GM18867 (cell line): ENCODE measurements around the gene TMEM209.

ENCODE experiments used
- ATAC-seq: cut with Tn5 transposase; IDR thresholded peaks from one replicate; pipeline ENCODE4 v1.9.1; 2021; ENCODE audit warnings: mild to moderate bottlenecking, moderate library complexity; ENCODE audit not compliant: unreplicated experiment

TMEM209 gene

DNA sequence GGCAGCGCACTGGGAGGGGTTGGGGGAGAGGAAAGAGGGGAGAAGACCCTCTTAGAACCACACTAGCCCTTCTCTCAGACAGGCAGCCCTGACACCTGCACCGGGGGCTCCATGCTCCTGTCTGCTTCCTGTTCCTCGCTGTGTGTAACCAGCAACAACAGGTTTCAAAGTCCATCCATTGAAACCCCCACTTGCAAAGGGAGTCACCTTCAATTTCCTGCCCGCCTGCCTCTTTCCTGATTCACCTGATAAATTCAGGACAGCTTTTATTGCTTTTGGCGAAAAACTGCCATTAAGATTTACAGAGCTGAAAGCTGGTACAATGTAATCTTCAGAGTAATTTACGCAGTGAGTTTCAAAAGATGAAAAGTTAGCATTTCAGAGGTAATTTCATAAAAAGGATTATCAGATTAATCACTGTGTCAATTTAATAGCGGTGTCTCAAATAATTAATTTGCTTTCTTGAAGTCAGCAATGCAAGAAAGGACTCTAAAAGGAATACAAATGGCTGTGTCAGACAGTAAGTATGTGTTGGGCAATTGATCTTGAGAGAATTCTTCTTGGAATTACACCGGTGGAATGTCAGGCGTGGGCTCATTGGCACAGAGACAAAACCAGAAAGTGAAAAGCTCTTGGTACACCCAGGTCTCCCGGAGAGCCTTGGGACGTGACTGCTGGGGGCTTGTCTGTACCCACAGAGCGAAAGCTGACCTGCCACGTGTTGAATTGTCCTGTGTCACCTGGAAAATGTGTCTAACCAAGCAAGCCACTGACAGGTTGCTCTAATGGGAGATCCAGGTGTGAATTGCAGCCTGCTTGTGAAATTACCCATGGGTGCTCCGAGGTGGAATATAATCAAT lies 60.7 kb downstream of the TMEM209 start:
- no peak for ATAC-seq

DNA sequence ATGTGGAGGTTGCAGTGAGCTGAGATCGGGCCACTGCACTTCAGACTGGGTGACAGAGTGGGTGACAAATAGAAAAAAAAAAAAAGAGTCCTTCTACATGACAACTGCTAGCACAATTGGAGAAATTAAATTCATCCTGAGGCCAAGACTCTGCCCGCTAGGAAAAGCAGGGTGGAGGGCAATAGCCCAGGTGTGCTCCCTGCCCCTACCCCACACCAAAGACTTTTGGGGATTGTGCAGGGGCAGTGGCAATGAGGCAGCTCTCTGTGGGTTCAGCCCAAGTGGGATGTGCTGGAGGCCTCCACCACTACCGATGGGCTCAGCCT lies 61.3 kb downstream of the TMEM209 start:
- ATAC-seq: no peak

- ATAC-seq: no peak
Measured at GRCh38 chr7:130143334-130143732, 61.9 kb downstream of the TMEM209 start.

- ATAC-seq: no peak
Measured at GRCh38 chr7:130142654-130143333, 62.4 kb downstream of the TMEM209 start.

- no peak for ATAC-seq
Measured at GRCh38 chr7:130141884-130142653, 63.1 kb downstream of the TMEM209 start.

DNA sequence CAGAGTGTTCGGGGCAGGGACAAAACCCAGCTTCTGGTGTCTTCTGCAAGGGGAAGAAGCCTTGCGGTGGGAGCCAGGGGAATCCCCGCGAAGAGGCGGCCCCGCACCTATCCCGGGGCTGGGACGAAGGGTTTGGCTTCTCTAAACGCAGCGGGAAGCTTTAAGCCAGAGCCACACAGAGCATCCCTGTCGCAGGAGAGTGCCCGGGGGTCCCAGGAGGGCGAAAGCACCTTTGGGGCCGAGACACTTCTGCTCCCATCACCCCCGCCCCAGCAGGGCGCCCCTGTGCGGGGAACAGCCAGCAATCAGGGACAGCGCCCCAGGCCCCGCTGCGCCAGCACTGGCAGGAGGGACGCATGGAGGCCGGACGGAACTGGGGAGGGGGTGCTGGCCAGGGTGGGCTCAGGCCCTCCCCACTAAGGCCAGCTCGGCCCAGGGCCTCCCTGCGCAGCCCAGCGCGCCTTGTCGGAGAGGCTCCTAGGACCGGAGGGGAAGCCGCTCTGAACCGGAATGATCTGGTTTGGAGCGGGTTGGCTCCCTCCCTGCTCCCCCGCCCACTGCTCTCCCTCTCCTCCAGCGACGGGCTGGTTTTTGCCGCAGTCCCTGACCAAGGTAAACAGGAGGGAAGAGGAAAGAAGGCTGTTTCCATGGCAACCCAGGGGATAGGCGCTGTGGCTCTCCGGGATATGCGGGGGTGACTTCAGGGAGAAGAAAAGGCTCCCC lies 63.9 kb downstream of the TMEM209 start:
- ATAC-seq: no peak

DNA sequence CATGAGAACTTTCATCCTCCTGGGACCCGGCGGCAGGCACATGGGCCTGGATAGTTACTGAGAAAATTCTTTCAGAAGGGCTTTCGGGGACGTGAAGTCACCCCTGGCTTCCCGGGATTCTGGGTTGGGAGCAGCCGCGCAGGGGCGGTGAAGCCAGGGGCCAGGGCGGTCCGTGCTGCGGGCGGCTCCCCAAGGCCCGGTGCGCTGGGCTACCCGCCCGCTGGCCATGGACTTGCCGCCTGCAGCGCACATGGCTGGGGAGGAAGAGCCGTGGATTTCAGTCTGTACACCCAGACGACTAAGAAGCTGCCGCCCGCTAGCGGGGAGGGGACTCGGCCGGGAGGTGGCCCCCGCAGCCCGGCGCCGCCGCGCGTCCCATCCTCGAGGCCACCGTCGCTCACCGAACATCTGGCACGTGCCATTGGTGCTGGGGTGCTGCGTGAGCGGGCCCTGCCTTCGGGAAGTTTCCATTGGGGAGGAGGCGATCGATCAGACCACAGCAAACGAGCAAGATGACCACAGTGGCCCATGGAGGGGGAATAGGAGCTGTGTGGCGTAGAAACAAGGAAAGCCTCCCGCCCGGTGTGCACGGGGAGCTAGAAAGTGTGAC lies 64.5 kb downstream of the TMEM209 start:
- no peak for ATAC-seq

- ATAC-seq: no peak
Measured at GRCh38 chr7:130139193-130139960, 65.8 kb downstream of the TMEM209 start.

GRCh38 chr7:130137207-130137606 lies 68.0 kb downstream of the TMEM209 start:
- no peak for ATAC-seq

- ATAC-seq: no peak
Measured at GRCh38 chr7:130136579-130137167, 68.5 kb downstream of the TMEM209 start.

DNA sequence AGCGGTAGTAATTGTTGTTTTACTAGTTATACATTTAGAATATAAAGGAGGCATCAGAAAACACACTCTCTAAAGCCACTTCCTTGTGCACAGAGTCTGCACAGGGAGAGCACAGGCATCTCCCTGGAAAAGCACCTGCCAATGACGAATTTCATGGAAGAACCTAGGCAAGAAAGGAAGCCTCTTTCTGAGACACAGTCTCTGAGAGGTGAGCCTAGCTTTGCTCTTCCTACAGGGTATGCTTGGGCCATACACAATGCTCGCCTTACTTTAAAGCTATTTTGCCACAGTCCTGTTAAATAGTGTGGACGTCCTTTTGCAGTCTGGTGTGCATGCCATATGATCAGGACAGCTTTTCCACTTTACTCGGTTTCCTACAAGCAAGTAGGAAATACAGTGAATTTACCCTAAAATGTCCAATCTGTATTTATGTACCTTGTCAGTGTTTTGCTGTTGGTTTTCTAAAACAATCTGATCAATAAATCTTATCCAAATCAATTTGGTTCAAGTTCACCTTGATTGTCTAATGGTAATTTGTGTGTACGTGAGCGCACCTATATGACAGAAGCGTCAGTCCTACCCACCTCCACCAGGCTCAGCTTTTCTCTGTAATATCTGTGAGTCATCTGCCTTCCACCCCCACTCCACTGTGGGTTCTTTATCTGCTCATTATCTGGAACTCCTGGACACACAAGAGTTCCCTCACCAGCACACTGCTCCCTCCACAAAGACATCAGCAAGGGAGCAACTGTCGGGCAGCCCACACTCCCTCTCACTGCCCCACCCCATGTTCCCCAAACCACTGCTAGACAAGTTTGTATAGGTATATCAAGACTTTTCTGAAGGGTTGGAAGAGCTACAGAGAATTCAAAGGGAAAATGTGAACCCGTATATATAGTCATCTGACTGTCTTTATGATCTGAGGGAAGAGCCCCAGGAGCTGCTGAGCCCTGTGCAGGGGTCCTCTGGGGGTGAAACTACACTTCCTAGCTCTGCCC lies 69.7 kb downstream of the TMEM209 start:
- no peak for ATAC-seq

DNA sequence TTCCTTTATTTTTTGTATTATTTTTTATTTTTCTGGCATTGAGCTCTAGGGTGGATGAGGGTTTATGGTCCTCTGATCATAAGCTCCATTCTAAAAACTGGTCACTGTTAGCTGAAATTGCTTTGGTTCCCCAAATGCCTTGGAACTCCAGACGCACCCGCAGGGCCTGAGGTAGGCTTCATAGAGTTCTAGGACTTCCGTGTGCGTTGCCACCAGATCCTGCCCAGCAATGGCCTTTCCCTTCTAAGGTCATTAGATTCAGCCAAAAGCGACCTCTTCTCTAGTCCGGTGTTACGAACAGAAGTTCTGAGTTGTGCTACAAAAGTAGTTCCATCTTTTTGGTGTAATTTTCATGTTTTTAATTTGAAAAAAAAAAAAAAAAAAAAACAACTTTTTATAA lies 70.5 kb downstream of the TMEM209 start:
- no peak for ATAC-seq

- no peak for ATAC-seq
Measured at GRCh38 chr7:130134106-130134636, 71.0 kb downstream of the TMEM209 start.

GRCh38 chr7:130133029-130133782 lies 72.0 kb downstream of the TMEM209 start:
- no peak for ATAC-seq

DNA sequence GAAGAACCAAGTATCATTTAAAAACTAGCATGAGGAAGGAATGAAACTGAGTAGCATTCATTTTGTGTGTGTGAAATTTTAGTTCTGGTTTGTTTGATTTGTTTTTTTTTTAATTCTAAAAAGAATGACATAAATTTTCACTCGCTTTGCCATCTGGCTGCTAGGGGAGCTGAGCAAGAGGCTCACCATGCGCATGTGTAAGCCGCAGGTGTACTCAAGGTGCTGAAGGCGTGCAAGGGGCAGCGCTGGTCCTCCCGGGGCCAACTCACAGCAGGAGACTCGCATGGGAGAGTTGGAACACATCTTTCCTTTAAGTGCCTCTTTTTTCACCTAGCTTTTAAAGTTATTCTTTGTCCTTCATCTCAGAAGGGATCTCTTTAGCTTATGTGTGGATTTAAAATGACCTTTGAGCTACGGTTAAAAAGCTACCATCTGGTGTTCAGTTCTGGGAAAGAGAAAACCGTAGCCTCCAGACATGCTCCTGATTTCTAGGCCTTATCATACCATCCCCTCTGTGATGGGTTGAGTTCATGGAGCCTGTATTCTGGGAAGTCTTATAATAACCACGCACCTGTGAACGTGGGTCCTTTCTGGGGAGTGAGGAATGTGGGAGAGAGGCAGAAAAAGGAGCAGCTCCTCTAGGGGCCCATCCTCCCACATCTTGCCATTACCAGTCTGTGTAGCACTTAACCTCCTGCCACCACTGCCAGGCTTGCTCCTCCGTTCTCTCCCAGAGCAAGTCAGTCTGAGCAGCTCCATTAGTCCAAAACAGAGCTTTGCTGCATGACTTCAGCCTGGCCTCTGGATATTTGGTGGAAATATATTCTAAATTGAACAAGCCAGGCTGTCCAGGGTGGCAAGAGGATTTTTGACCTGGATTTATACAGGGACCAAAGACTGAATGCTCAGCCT lies 73.0 kb downstream of the TMEM209 start:
- ATAC-seq: no peak

DNA sequence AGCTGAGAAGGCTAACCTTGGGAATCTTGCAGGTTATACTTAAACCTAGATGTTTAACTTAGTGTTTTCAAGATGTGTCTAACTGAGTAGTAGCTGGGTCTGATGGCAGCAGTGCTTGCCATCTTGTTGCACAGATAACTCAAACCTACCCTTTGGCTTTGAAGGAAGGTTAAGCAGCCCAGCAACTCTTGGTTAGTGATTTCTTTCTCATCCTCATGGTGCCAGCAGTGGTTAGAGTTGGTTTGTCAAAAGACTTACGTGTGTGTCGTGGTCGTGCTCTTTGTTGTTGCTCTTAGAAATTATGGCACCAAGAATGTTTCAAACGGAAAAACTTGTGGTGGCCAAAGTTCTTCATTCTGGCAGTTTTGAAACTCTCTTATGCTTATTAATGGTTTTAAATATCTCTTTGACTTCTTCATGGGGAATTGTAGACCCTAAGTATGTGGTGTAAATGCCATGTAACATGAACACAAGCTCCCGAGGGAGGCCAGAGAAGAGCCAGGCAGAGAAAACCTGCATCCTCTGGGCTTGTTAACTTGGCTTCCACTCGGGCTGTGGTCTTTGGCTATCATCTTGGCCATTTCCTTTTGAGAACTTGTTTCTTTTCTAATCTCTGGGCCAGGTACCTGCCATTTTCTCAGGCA lies 73.9 kb downstream of the TMEM209 start:
- ATAC-seq: no peak
